Stimulated activated naive CD4-positive, alpha-beta T cell treated with Interleukin-2 at 50 U/mL for 16 hours (primary cell): ENCODE data around the gene GNG4.
"Not testable (repeated sequence)": the region's sequence is repeated elsewhere in the genome, so short reads cannot be mapped to it uniquely, and the experiment has no call there.

Experiments
- DNase-seq: peaks from one replicate; lab custom pipeline; 2025; lab: John Stamatoyannopoulos, UW

GNG4 gene

GRCh38 chr1:235625831-235626230 lies 23.8 kb downstream of the GNG4 start:
- DNase-seq, result no peak

- DNase-seq, result no peak
Measured at GRCh38 chr1:235625340-235625739, 24.2 kb downstream of the GNG4 start.

- no peak for DNase-seq
Measured at GRCh38 chr1:235624721-235625333, 24.8 kb downstream of the GNG4 start.

- DNase-seq, result no peak
Measured at GRCh38 chr1:235622936-235623779, 26.4 kb downstream of the GNG4 start.

- DNase-seq, result not testable (repeated sequence)
Measured at GRCh38 chr1:235619149-235619548, 30.4 kb downstream of the GNG4 start.

GRCh38 chr1:235617808-235618207 lies 31.8 kb downstream of the GNG4 start:
- DNase-seq, result no peak

- no peak for DNase-seq
Measured at GRCh38 chr1:235617140-235617539, 32.4 kb downstream of the GNG4 start.

GRCh38 chr1:235614442-235614954 lies 35.1 kb downstream of the GNG4 start:
- no peak for DNase-seq

- no peak for DNase-seq
Measured at GRCh38 chr1:235613602-235614001, 36.0 kb downstream of the GNG4 start.

- no peak for DNase-seq
Measured at GRCh38 chr1:235612761-235613160, 36.8 kb downstream of the GNG4 start.

GRCh38 chr1:235610157-235610556 lies 39.4 kb downstream of the GNG4 start:
- DNase-seq, result no peak

GRCh38 chr1:235608278-235608677 lies 41.3 kb downstream of the GNG4 start:
- DNase-seq, result no peak

GRCh38 chr1:235607284-235607683 lies 42.3 kb downstream of the GNG4 start:
- no peak for DNase-seq

GRCh38 chr1:235601104-235601503 lies 48.5 kb downstream of the GNG4 start:
- DNase-seq, result no peak

- no peak for DNase-seq
Measured at GRCh38 chr1:235599536-235599935, 50.0 kb downstream of the GNG4 start.

- no peak for DNase-seq
Measured at GRCh38 chr1:235597867-235598553, 51.6 kb downstream of the GNG4 start.

- DNase-seq, result no peak
Measured at GRCh38 chr1:235595079-235595478, 54.5 kb downstream of the GNG4 start.

- DNase-seq, result not testable (repeated sequence)
Measured at GRCh38 chr1:235594281-235594895, 55.2 kb downstream of the GNG4 start.

GRCh38 chr1:235588916-235589515 lies 60.6 kb downstream of the GNG4 start:
- DNase-seq, result no peak

GRCh38 chr1:235588156-235588555 lies 61.4 kb downstream of the GNG4 start:
- DNase-seq, result no peak

- DNase-seq, result no peak
Measured at GRCh38 chr1:235586992-235587391, 62.6 kb downstream of the GNG4 start.

- DNase-seq, result no peak
Measured at GRCh38 chr1:235586413-235586812, 63.2 kb downstream of the GNG4 start.
